Measurements from ENCODE around the gene CALCOCO1.

The CALCOCO1 gene

DNA sequence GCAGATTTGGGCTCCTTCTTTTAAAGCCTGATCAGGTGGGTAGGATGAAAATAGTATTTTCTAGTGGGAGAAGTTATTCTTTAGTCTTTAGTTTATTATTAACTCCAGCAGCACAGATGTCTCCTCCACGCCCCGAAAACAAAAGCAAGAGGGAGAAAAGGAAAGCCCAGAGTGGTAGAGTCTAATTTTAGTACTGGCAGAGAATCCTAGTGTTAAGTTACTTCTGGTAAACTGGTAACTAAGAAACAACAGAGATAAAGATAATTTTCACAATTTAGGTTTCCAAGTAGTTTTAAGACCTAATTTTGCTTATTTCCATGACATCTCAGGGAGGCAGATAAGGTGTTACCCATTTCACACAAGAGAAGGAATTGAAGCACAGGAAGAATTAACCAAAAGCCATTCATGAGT is 67.7 kb downstream of the CALCOCO1 start:
- DNase-seq, result no peak

- no peak for DNase-seq
Measured at GRCh38 chr12:53659011-53659551, 68.2 kb downstream of the CALCOCO1 start.
